GM12892 (cell line): ENCODE measurements around the gene FPR2.

Source experiments
- POLR2A ChIP-seq: IDR thresholded peaks from 2 replicates; pipeline ENCODE4 v1.6.1; 2011; ENCODE audit warnings: low read depth, low read length, control low read depth
- POLR2AphosphoS5 ChIP-seq: IDR thresholded peaks from 2 replicates; pipeline ENCODE4 v1.6.1; 2011; ENCODE audit warnings: low read depth, low read length, control low read depth
- TAF1 ChIP-seq: IDR thresholded peaks from 2 replicates; pipeline ENCODE4 v1.6.1; 2011; ENCODE audit warnings: low read depth, mild to moderate bottlenecking, control low read depth, low read length, borderline replicate concordance

DNA sequence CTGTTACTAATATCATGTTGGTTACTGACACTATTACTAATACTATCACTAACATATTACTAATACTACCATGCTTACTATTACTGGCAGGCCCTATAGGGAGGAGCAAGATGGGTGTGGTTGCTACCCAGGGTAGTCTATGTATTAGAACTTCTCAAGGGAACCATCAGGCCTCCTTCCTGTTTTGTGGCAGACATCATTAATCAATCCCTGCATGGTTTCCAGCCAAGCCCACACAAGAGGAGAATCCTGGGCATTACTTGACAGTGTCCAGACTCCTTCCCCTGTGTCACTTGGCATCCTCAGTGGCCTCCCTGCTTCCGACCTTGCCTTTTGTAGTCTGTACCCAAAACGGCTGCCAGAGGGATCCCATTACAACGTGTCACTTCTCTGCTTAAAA lies 46.1 kb upstream of the FPR2 start:
- no peak for TF ChIP-seq POLR2AphosphoS5
- no peak for TF ChIP-seq TAF1
- no peak for TF ChIP-seq POLR2A
